H9 (cell line): ENCODE measurements around the gene MYO7B. TPM values are rescaled to one million over a fixed set of nuclear protein-coding genes. Genes with fewer than 3 reads are reported as not detected.

Experiments used
- DNase-seq: peaks from one replicate; pipeline ENCODE4 v3.0.0-alpha.2; 2017
- H2AFZ ChIP-seq: one replicate; pipeline ENCODE4 v1.6.1; 2013; ENCODE audit warnings: mild to moderate bottlenecking, low read length, control low read depth, moderate library complexity
- H2AK5ac ChIP-seq: 2 replicates; pipeline ENCODE4 v1.6.1; 2013; ENCODE audit warnings: low read length, control low read depth, mixed read lengths; ENCODE audit not compliant: insufficient read length
- H2BK120ac ChIP-seq: one replicate; pipeline ENCODE4 v1.6.1; 2013; ENCODE audit warnings: low read depth, mild to moderate bottlenecking, low read length, control low read depth, inconsistent platforms; ENCODE audit not compliant: poor library complexity, severe bottlenecking
- H2BK12ac ChIP-seq: 2 replicates; pipeline ENCODE4 v1.6.1; 2013; ENCODE audit warnings: low read length, control low read depth, mixed read lengths, low read depth; ENCODE audit not compliant: insufficient read length
- H2BK15ac ChIP-seq: 2 replicates; pipeline ENCODE4 v1.6.1; 2013; ENCODE audit warnings: low read depth, low read length, control low read depth
- H2BK20ac ChIP-seq: one replicate; pipeline ENCODE4 v1.6.1; 2013; ENCODE audit warnings: low read depth, mild to moderate bottlenecking, low read length, control low read depth, inconsistent platforms; ENCODE audit not compliant: poor library complexity, severe bottlenecking
- H2BK5ac ChIP-seq: 2 replicates; pipeline ENCODE4 v1.6.1; 2013; ENCODE audit warnings: low read length, control low read depth, mixed read lengths; ENCODE audit not compliant: insufficient read length
- H3K14ac ChIP-seq: 2 replicates; pipeline ENCODE4 v1.6.1; 2013; ENCODE audit warnings: low read length, control low read depth; ENCODE audit not compliant: insufficient read depth
- H3K18ac ChIP-seq: 2 replicates; pipeline ENCODE4 v1.6.1; 2013; ENCODE audit warnings: low read depth, mild to moderate bottlenecking, mixed read lengths, low read length, control low read depth; ENCODE audit not compliant: insufficient read length
- H3K23ac ChIP-seq: 2 replicates; pipeline ENCODE4 v1.6.1; 2013; ENCODE audit warnings: low read length, control low read depth, mixed read lengths, low read depth; ENCODE audit not compliant: insufficient read length
- H3K23me2 ChIP-seq: 2 replicates; pipeline ENCODE4 v1.6.1; 2013; ENCODE audit warnings: low read depth, mild to moderate bottlenecking, mixed read lengths, low read length, control low read depth; ENCODE audit not compliant: insufficient read length, poor library complexity, severe bottlenecking
- H3K27ac ChIP-seq: 2 replicates; pipeline ENCODE4 v1.5.1; 2013; ENCODE audit warnings: low read length, control low read depth, mixed read lengths, low read depth; ENCODE audit not compliant: insufficient read length
- H3K27me3 ChIP-seq: 2 replicates; pipeline ENCODE4 v1.6.1; 2013; ENCODE audit warnings: low read length, control low read depth, inconsistent platforms; ENCODE audit not compliant: insufficient read depth
- H3K4ac ChIP-seq: 2 replicates; pipeline ENCODE4 v1.6.1; 2013; ENCODE audit warnings: low read depth, mild to moderate bottlenecking, control low read depth, inconsistent platforms, low read length, moderate library complexity
- H3K4me1 ChIP-seq: 2 replicates; pipeline ENCODE4 v1.6.1; 2013; ENCODE audit warnings: low read length, control low read depth, inconsistent platforms; ENCODE audit not compliant: insufficient read depth
- H3K4me2 ChIP-seq: 2 replicates; pipeline ENCODE4 v1.6.1; 2013; ENCODE audit warnings: low read length, control low read depth, mixed read lengths; ENCODE audit not compliant: insufficient read length, insufficient read depth
- H3K56ac ChIP-seq: 2 replicates; pipeline ENCODE4 v1.6.1; 2013; ENCODE audit warnings: low read depth, mild to moderate bottlenecking, mixed read lengths, low read length, control low read depth; ENCODE audit not compliant: insufficient read length
- H3K79me1 ChIP-seq: 2 replicates; pipeline ENCODE4 v1.6.1; 2013; ENCODE audit warnings: low read depth, mild to moderate bottlenecking, moderate library complexity, low read length, control low read depth, inconsistent platforms; ENCODE audit not compliant: insufficient read depth, poor library complexity, severe bottlenecking
- H3K79me2 ChIP-seq: 2 replicates; pipeline ENCODE4 v1.6.1; 2013; ENCODE audit warnings: low read length, control low read depth, inconsistent platforms; ENCODE audit not compliant: insufficient read depth
- H3K9ac ChIP-seq: 2 replicates; pipeline ENCODE4 v1.6.1; 2013; ENCODE audit warnings: low read length, control low read depth, mixed read lengths; ENCODE audit not compliant: insufficient read length; ENCODE audit errors: extremely low read depth
- H3K9me3 ChIP-seq: one replicate; pipeline ENCODE4 v1.6.1; 2013; ENCODE audit warnings: low read depth, low read length, inconsistent platforms; ENCODE audit not compliant: control insufficient read depth
- H3T11ph ChIP-seq: one replicate; pipeline ENCODE4 v1.6.1; 2013; ENCODE audit warnings: mild to moderate bottlenecking, low read length, control low read depth, inconsistent platforms
- H4K20me1 ChIP-seq: one replicate; pipeline ENCODE4 v1.6.1; 2013; ENCODE audit not compliant: control insufficient read depth, insufficient read length, insufficient read depth
- H4K5ac ChIP-seq: 2 replicates; pipeline ENCODE4 v1.6.1; 2013; ENCODE audit warnings: low read depth, mild to moderate bottlenecking, mixed read lengths, low read length, control low read depth; ENCODE audit not compliant: insufficient read length
- H4K8ac ChIP-seq: replicated peaks from 2 replicates; pipeline ENCODE4 v1.6.1; 2013; ENCODE audit warnings: low read length, control low read depth, mixed read lengths, low read depth; ENCODE audit not compliant: insufficient read length
- H4K91ac ChIP-seq: 2 replicates; pipeline ENCODE4 v1.6.1; 2013; ENCODE audit warnings: low read depth, mild to moderate bottlenecking, moderate library complexity, mixed read lengths, low read length, control low read depth; ENCODE audit not compliant: insufficient read length
- H3K27ac Mint-ChIP-seq, 3 experiments: 2 replicates in 2 of 3; 3 replicates in 1 of 3; pipeline ENCODE4 v1.8.0; 2020 to 2021; ENCODE audit warnings: mixed read lengths in 3 of 3, mild to moderate bottlenecking in 1 of 3, moderate library complexity in 1 of 3
- H3K27me3 Mint-ChIP-seq: 2 replicates; pipeline ENCODE4 v1.8.0; 2021; ENCODE audit warnings: low read depth, mild to moderate bottlenecking, moderate library complexity, mixed read lengths
- H3K36me3 Mint-ChIP-seq, 3 experiments: 2 replicates in 2 of 3; 3 replicates in 1 of 3; pipeline ENCODE4 v1.8.0; 2020 to 2021; ENCODE audit warnings: low read depth in 3 of 3, mixed read lengths in 3 of 3; ENCODE audit not compliant: insufficient read depth in 1 of 3
- H3K4me1 Mint-ChIP-seq, 2 experiments: 2 replicates each; pipeline ENCODE4 v1.8.0; 2020; ENCODE audit warnings: mixed read lengths in 2 of 2
- H3K4me3 Mint-ChIP-seq, 2 experiments: 2 replicates in 1 of 2; 3 replicates in 1 of 2; pipeline ENCODE4 v1.8.0; 2020 to 2021; ENCODE audit warnings: mild to moderate bottlenecking in 2 of 2, mixed read lengths in 2 of 2, moderate library complexity in 1 of 2
- H3K9me3 Mint-ChIP-seq, 2 experiments: 2 replicates in 1 of 2; 3 replicates in 1 of 2; pipeline ENCODE4 v1.8.0; 2020; ENCODE audit warnings: mild to moderate bottlenecking in 2 of 2, mixed read lengths in 2 of 2, moderate library complexity in 1 of 2
- CTCF ChIP-seq: fragments of 200-600 bp; sonication (generic); conservative IDR thresholded peaks from 3 replicates; pipeline ENCODE4 v1.8.0; 2021; ENCODE audit warnings: antibody characterized with exemption, mild to moderate bottlenecking
- WGBS: extraction: QIAGEN DNeasy Blood & Tissue Kit; methylation state at CpG from one replicate; pipeline ENCODE4 v1.1.7; 2013; ENCODE audit warnings: missing lambda C conversion rate, low lambda C conversion rate, mixed read lengths; ENCODE audit not compliant: insufficient read length; ENCODE audit errors: extremely low coverage; 5-methylcytosine and 5-hydroxymethylcytosine counted together
- total RNA-seq: library from RNA; stranded (reverse); gene quantifications from 2 replicates; pipeline ENCODE4 v1.2.1, GENCODE V29; 2021

MYO7B gene
- total RNA-seq, 1 experiment from 2014 or later: not detected

- Histone ChIP-seq H3K56ac (no peak overlapping the region), H4K91ac (no peak overlapping the region), H4K5ac (no peak overlapping the region), H3K79me2 (0 out of 2 replicates have a peak, but pooled peaks cover 2% of the 10 kb centered on the region), H3K14ac (no peak overlapping the region; the same call in 1 of the 2 replicates), H2BK20ac (no peak overlapping the region), H3K27ac (no peak overlapping the region), H2BK120ac (no peak overlapping the region), H3K4me2 (no peak overlapping the region), H3K18ac (no peak overlapping the region), H3K4me1 (no peaks in the 10 kb centered on the region), H2BK15ac (no peak overlapping the region), H3K9ac (no peak overlapping the region), H3T11ph (no peak overlapping the region), H3K4ac (no peak overlapping the region), H3K23ac (no peak overlapping the region), H2AK5ac (no peak overlapping the region), H3K79me1 (no peaks in the 10 kb centered on the region), H2BK5ac (no peak overlapping the region), H4K20me1 (no peaks in the 10 kb centered on the region), H3K9me3 (no peaks in the 10 kb centered on the region), H3K27me3 (no peaks in the 10 kb centered on the region; the same call in 1 of the 2 replicates), H2BK12ac (no peak overlapping the region), H4K8ac (no peak overlapping the region), H3K23me2 (no peaks in the 10 kb centered on the region), H2AFZ (no peak overlapping the region)
- Mint-ChIP-seq H3K27me3 (peaks cover 14% of the 10 kb centered on the region), H3K27ac (peak overlapping the region in 1 of 3 experiments; percentile 59; a peak in 1 of 7 replicates), H3K4me1 (peaks cover 9 to 12% of the 10 kb centered on the region in 2 experiments), H3K9me3 (no peaks in the 10 kb centered on the region), H3K4me3 (no peak overlapping the region), H3K36me3 (peaks cover 0 to 2% (median 0%) of the 10 kb centered on the region in 3 experiments; a peak in 3 of 7 replicates)
- no peak for DNase-seq
- WGBS: no CpG with 5 or more reads among the region's 20 CpGs
- TF ChIP-seq CTCF: no peak
Observed at GRCh38 chr2:127658641-127659407, 123.3 kb downstream of the MYO7B start.
